RWPE2 (cell line): Measurements from ENCODE around the gene ACSL3.

Experiments used
- ATAC-seq: fragments of 200-7000 bp; cut with Tn5 transposase; 3 replicates; pipeline ENCODE4 v1.9.1; 2021; ENCODE audit warnings: low read depth
- DNase-seq: peaks from one replicate; pipeline ENCODE4 v3.0.0-alpha.2; 2020; ENCODE audit warnings: low spot score
- H3K27ac ChIP-seq: fragments of 450-650 bp; 2 replicates; pipeline ENCODE4 v1.5.1; 2017; ENCODE audit warnings: mild to moderate bottlenecking; ENCODE audit not compliant: poor library complexity, severe bottlenecking
- H3K27me3 ChIP-seq: fragments of 250-450 bp; sonication (Bioruptor Pico); 2 replicates; pipeline ENCODE4 v1.5.1; 2021; ENCODE audit warnings: mild to moderate bottlenecking, moderate library complexity; ENCODE audit not compliant: insufficient read depth, poor library complexity, severe bottlenecking
- H3K36me3 ChIP-seq: fragments of 250-450 bp; sonication (Bioruptor Pico); 2 replicates; pipeline ENCODE4 v1.5.1; 2020; ENCODE audit warnings: low read depth, mild to moderate bottlenecking, moderate library complexity
- H3K4me1 ChIP-seq: fragments of 250-450 bp; sonication (Bioruptor Pico); 2 replicates; pipeline ENCODE4 v1.5.1; 2021; ENCODE audit warnings: mild to moderate bottlenecking, moderate library complexity; ENCODE audit not compliant: insufficient read depth, poor library complexity, severe bottlenecking
- H3K4me3 ChIP-seq: fragments of 250-450 bp; sonication (Bioruptor Pico); 2 replicates; pipeline ENCODE4 v1.5.1; 2021; ENCODE audit warnings: mild to moderate bottlenecking, moderate library complexity; ENCODE audit not compliant: severe bottlenecking
- H3K9me3 ChIP-seq: fragments of 250-450 bp; sonication (Bioruptor Pico); 2 replicates; pipeline ENCODE4 v1.5.1; 2021; ENCODE audit warnings: mild to moderate bottlenecking, moderate library complexity; ENCODE audit not compliant: severe bottlenecking
- TF ChIP-seq, protein P1 (sequence below): fragments of 450-650 bp; IDR thresholded peaks from one replicate; pipeline ENCODE4 v1.5.1; 2017; ENCODE audit warnings: mild to moderate bottlenecking, moderate library complexity; ENCODE audit not compliant: poor library complexity, severe bottlenecking

Gene ACSL3

DNA sequence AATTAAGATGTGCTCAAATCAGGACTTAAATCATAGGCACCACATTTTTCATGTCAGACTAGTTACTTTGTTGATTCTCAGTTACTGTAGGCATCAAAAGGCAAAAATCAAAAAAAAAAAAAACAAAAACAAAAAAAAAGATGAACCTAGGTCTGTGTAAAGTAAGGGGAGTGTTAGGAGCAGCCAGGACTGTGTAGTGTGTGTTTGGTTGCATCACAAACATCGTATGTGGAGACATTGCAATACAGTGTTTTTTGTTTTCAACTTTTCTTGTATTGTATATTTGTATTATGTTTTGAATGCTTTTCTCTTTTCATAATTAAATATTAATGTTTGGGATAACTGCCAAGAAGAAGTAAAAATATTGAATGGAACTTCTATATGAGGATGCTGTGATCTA, 82.1 kb downstream of the ACSL3 start:
- H3K4me3 ChIP-seq, result no peak overlapping the region
- TF ChIP-seq, protein P1, sequence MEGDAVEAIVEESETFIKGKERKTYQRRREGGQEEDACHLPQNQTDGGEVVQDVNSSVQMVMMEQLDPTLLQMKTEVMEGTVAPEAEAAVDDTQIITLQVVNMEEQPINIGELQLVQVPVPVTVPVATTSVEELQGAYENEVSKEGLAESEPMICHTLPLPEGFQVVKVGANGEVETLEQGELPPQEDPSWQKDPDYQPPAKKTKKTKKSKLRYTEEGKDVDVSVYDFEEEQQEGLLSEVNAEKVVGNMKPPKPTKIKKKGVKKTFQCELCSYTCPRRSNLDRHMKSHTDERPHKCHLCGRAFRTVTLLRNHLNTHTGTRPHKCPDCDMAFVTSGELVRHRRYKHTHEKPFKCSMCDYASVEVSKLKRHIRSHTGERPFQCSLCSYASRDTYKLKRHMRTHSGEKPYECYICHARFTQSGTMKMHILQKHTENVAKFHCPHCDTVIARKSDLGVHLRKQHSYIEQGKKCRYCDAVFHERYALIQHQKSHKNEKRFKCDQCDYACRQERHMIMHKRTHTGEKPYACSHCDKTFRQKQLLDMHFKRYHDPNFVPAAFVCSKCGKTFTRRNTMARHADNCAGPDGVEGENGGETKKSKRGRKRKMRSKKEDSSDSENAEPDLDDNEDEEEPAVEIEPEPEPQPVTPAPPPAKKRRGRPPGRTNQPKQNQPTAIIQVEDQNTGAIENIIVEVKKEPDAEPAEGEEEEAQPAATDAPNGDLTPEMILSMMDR, result no peak
- peak overlapping the region; percentile 30 for H3K27ac ChIP-seq
- no peaks in the 10 kb centered on the region for H3K27me3 ChIP-seq
- peaks cover 37% of the 10 kb centered on the region for H3K4me1 ChIP-seq
- DNase-seq (no peak), ATAC-seq (no peak)
- peaks cover 50% of the 10 kb centered on the region for H3K36me3 ChIP-seq
- peaks cover 5% of the 10 kb centered on the region for H3K9me3 ChIP-seq

DNA sequence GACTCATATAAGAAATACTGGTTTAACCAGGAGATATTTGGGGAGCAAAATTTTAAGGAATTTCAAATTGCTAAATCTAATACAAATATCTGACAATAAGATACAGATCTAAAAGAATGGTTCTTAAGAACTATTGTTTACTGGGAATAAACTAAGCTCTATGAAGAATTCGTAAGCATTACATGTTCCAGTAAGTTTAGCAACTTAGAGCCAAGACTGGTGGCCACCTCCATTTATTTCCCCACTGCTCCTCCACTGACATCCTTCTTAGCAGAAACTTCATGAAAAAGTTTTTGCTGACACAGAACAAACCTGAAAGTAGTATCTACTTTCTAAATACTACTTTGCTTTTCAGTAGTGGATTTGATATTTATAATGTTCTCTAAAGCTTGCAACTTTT, 83.0 kb downstream of the ACSL3 start:
- TF ChIP-seq, protein P1, result no peak
- Histone ChIP-seq H3K27ac (peak overlapping the region; percentile 30), H3K9me3 (no peaks in the 10 kb centered on the region), H3K36me3 (peaks cover 42% of the 10 kb centered on the region), H3K27me3 (no peaks in the 10 kb centered on the region), H3K4me1 (peaks cover 37% of the 10 kb centered on the region), H3K4me3 (no peak overlapping the region)
- DNase-seq (no peak), ATAC-seq (peak; percentile 30)

DNA sequence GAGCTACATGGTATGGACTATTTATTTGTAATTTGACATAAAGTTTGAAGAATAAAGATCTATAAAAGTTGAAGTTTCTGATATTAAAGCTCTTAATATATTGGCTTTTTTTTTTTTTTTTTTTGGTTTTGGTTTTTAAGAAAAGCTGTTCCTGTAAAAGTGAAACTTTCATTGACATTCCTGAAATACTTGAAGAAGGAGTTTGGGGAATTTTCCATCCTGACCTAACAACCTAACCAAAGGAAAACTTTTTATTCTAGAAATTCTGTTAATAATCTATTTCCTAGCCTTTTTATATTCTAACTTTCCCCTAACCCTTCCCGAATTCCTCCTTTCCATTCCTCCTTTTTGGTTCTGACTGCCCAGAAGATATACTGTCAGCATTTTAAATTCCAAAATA, 83.7 kb downstream of the ACSL3 start:
- Histone ChIP-seq H3K4me1 (peaks cover 37% of the 10 kb centered on the region), H3K36me3 (peaks cover 34% of the 10 kb centered on the region), H3K9me3 (no peaks in the 10 kb centered on the region), H3K4me3 (no peak overlapping the region), H3K27ac (peak overlapping the region; percentile 30), H3K27me3 (no peaks in the 10 kb centered on the region)
- ATAC-seq (no peak), DNase-seq (no peak)
- TF ChIP-seq, protein P1, result no peak

DNA sequence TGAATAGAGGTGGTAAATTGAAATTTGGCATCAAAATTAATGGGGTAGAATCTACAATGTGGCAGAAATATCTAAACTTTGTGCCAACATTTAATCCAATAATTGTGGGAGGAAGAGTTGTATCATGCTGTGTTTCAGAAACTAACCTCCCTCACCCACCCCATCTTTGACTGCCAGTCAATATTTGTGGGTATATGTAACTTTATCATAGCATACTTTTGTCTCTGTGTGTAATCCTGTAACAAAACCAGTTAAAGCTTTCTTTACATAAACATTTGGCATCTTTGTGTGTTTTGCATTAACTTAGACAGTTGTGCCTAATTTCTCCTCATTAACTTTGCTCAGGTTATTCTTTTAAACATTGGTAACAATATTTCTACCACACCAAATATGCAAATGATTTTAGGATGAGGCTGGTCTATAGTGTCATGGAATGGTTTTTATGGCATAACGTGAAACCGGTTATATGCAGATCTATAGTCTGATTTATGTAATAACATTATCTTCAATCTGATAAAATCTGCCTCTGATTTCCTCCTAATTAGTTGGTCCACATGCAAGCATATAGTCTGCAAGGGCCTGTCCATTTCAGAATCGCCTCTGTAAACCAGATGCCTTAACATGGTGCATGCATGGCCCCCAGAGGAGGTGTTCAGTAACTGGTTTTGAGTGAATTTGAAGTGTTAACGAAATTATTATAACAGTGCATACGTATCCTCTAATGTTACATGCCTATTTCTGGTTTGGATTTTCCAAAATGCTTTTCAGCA, 84.3 kb downstream of the ACSL3 start:
- H3K27ac ChIP-seq, result peak overlapping the region; percentile 30
- no peak for ATAC-seq
- H3K27me3 ChIP-seq, result no peaks in the 10 kb centered on the region
- H3K4me1 ChIP-seq, result peaks cover 38% of the 10 kb centered on the region
- TF ChIP-seq, protein P1, result no peak
- H3K9me3 ChIP-seq, result no peaks in the 10 kb centered on the region
- no peak overlapping the region for H3K4me3 ChIP-seq
- peaks cover 28% of the 10 kb centered on the region for H3K36me3 ChIP-seq
- no peak for DNase-seq

DNA sequence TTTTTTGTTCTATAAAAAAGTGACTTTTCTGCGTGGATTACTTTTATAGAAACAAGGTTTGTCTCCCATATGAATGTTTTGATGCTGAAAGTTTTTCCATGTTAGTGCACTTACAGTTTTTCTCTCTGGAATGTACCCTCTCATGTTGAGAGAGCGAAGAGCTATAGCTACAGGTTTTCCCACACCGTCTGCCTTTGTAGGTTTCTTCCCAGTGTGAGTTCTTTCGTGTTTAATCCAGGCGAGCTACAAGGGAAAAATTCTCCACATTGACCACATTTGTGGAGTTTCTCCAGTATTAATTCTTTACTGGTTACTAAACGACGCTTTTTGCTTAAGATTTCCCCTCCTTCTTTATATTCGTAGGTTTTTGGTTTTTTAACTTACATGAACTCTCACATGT, 85.1 kb downstream of the ACSL3 start:
- ATAC-seq (no peak), DNase-seq (no peak)
- no peaks in the 10 kb centered on the region for H3K9me3 ChIP-seq
- no peak overlapping the region for H3K27ac ChIP-seq
- no peak overlapping the region for H3K4me3 ChIP-seq
- TF ChIP-seq, protein P1, result no peak
- peaks cover 21% of the 10 kb centered on the region for H3K36me3 ChIP-seq
- H3K27me3 ChIP-seq, result no peaks in the 10 kb centered on the region
- H3K4me1 ChIP-seq, result peaks cover 43% of the 10 kb centered on the region
